GM19395 (cell line): ENCODE measurements around the gene NPFF.

Experiments used
- ATAC-seq: cut with Tn5 transposase; IDR thresholded peaks from one replicate; pipeline ENCODE4 v1.9.1; 2021; ENCODE audit warnings: mild to moderate bottlenecking, moderate library complexity; ENCODE audit not compliant: unreplicated experiment

Gene NPFF

GRCh38 chr12:53514628-53515290 lies 7.5 kb upstream of the NPFF start:
- ATAC-seq = no peak

- no peak for ATAC-seq
Observed at GRCh38 chr12:53513712-53514410, 6.6 kb upstream of the NPFF start.

GRCh38 chr12:53510181-53510812 lies 3.0 kb upstream of the NPFF start:
- no peak for ATAC-seq

- ATAC-seq = peak; percentile 72
Observed at GRCh38 chr12:53508534-53509170, 1.4 kb upstream of the NPFF start.

- ATAC-seq = no peak
Observed at GRCh38 chr12:53507603-53507885, 260 bp upstream of the NPFF start.

GRCh38 chr12:53506450-53506785 lies 866 bp downstream of the NPFF start:
- ATAC-seq = no peak

GRCh38 chr12:53505555-53506449 lies 1.5 kb downstream of the NPFF start:
- ATAC-seq = no peak

- no peak for ATAC-seq
Observed at GRCh38 chr12:53505086-53505485, 2.2 kb downstream of the NPFF start.

- no peak for ATAC-seq
Observed at GRCh38 chr12:53504004-53504920, 3.0 kb downstream of the NPFF start.

GRCh38 chr12:53502983-53503728 lies 4.1 kb downstream of the NPFF start:
- ATAC-seq = no peak

- no peak for ATAC-seq
Observed at GRCh38 chr12:53502331-53502730, 5.0 kb downstream of the NPFF start.

- ATAC-seq = no peak
Observed at GRCh38 chr12:53501615-53502181, 5.6 kb downstream of the NPFF start.

- peak; percentile 87 for ATAC-seq
Observed at GRCh38 chr12:53500776-53501614, 6.3 kb downstream of the NPFF start, which contains the start of gene TARBP2. Gene TARBP2, plus strand, starts transcription at chr12:53501283. Its CDS starts 126 bp downstream, at chr12:53501409.

GRCh38 chr12:53500142-53500775 lies 7.0 kb downstream of the NPFF start:
- no peak for ATAC-seq

- ATAC-seq = no peak
Observed at GRCh38 chr12:53499266-53500141, 7.8 kb downstream of the NPFF start, which contains the start of gene MAP3K12. Gene MAP3K12, minus strand, starts transcription at chr12:53499458. Its CDS starts 12,067 bp downstream, at chr12:53487391.

- ATAC-seq = no peak
Observed at GRCh38 chr12:53498235-53498630, 9.1 kb downstream of the NPFF start.
